ENCODE data around the gene TFDP1.

The TFDP1 gene

GRCh38 chr13:113607056-113607888 is 22.7 kb downstream of the TFDP1 start:
- H3K27me3 ChIP-seq (replicated peaks; ENCODE audit: control insufficient read depth, insufficient read depth, low read length) = no peaks in the 10 kb centered on the region
- no peak for DNase-seq (ENCODE audit: extremely low read depth, insufficient read length)
- TF ChIP-seq CTCF (IDR thresholded peaks at IDR 0.05; ENCODE audit: insufficient read depth, low read length, poor library complexity, severe bottlenecking) = no peak
- no peak overlapping the region for H3K4me3 ChIP-seq (replicated peaks; ENCODE audit: low read depth, low read length)
- peaks cover 20% of the 10 kb centered on the region for H3K36me3 ChIP-seq (ENCODE audit: control insufficient read depth, insufficient read depth, low read length)

- Histone ChIP-seq H3K4me3 (replicated peaks; ENCODE audit: low read depth, low read length) (no peak overlapping the region), H3K27me3 (replicated peaks; ENCODE audit: control insufficient read depth, insufficient read depth, low read length) (no peaks in the 10 kb centered on the region), H3K36me3 (ENCODE audit: control insufficient read depth, insufficient read depth, low read length) (peaks cover 20% of the 10 kb centered on the region)
- TF ChIP-seq CTCF (IDR thresholded peaks at IDR 0.05; ENCODE audit: insufficient read depth, low read length, poor library complexity, severe bottlenecking) = no peak
- DNase-seq (ENCODE audit: extremely low read depth, insufficient read length) = no peak
Measured at GRCh38 chr13:113607889-113608635, 23.5 kb downstream of the TFDP1 start.

GRCh38 chr13:113608967-113609533 is 24.5 kb downstream of the TFDP1 start:
- Histone ChIP-seq H3K27me3 (replicated peaks; ENCODE audit: control insufficient read depth, insufficient read depth, low read length) (no peaks in the 10 kb centered on the region), H3K4me3 (replicated peaks; ENCODE audit: low read depth, low read length) (no peak overlapping the region), H3K36me3 (ENCODE audit: control insufficient read depth, insufficient read depth, low read length) (peaks cover 22% of the 10 kb centered on the region)
- DNase-seq (ENCODE audit: extremely low read depth, insufficient read length) = no peak
- no peak for TF ChIP-seq CTCF (IDR thresholded peaks at IDR 0.05; ENCODE audit: insufficient read depth, low read length, poor library complexity, severe bottlenecking)

- H3K27me3 ChIP-seq (replicated peaks; ENCODE audit: control insufficient read depth, insufficient read depth, low read length) = no peaks in the 10 kb centered on the region
- peaks cover 23% of the 10 kb centered on the region for H3K36me3 ChIP-seq (ENCODE audit: control insufficient read depth, insufficient read depth, low read length)
- no peak overlapping the region for H3K4me3 ChIP-seq (replicated peaks; ENCODE audit: low read depth, low read length)
- DNase-seq (ENCODE audit: extremely low read depth, insufficient read length) = no peak
- no peak for TF ChIP-seq CTCF (IDR thresholded peaks at IDR 0.05; ENCODE audit: insufficient read depth, low read length, poor library complexity, severe bottlenecking)
Measured at GRCh38 chr13:113609616-113610015, 25.1 kb downstream of the TFDP1 start.

- H3K4me3 ChIP-seq (replicated peaks; ENCODE audit: low read depth, low read length) = no peak overlapping the region
- DNase-seq (ENCODE audit: extremely low read depth, insufficient read length) = no peak
- no peaks in the 10 kb centered on the region for H3K27me3 ChIP-seq (replicated peaks; ENCODE audit: control insufficient read depth, insufficient read depth, low read length)
- no peak for TF ChIP-seq CTCF (IDR thresholded peaks at IDR 0.05; ENCODE audit: insufficient read depth, low read length, poor library complexity, severe bottlenecking)
- peaks cover 24% of the 10 kb centered on the region for H3K36me3 ChIP-seq (ENCODE audit: control insufficient read depth, insufficient read depth, low read length)
Measured at GRCh38 chr13:113610266-113610665, 25.7 kb downstream of the TFDP1 start.

Measured in GM06990 (cell line).